Mesodermal cell (in vitro differentiated cells): ENCODE measurements around the gene INPP5K.

Experiments used
- H3K27ac ChIP-seq: 2 replicates; pipeline ENCODE4 v1.7.0; 2013; ENCODE audit warnings: mild to moderate bottlenecking, low read depth, low read length, moderate library complexity; ENCODE audit not compliant: severe bottlenecking
- H3K36me3 ChIP-seq: 2 replicates; pipeline ENCODE4 v1.7.1; 2013; ENCODE audit warnings: mild to moderate bottlenecking, low read length, moderate library complexity; ENCODE audit not compliant: control insufficient read depth, insufficient read depth
- H3K4me1 ChIP-seq: one replicate; pipeline ENCODE4 v1.7.1; 2013; ENCODE audit warnings: mild to moderate bottlenecking, low read length; ENCODE audit not compliant: insufficient read depth, control insufficient read depth, poor library complexity, severe bottlenecking
- H3K4me3 ChIP-seq: 2 replicates; pipeline ENCODE4 v1.7.0; 2013; ENCODE audit warnings: low read length, control low read depth, mild to moderate bottlenecking; ENCODE audit not compliant: insufficient read depth, poor library complexity, severe bottlenecking; ENCODE audit errors: extremely low read depth
- H3K9me3 ChIP-seq: 2 replicates; pipeline ENCODE4 v1.7.1; 2013; ENCODE audit warnings: mild to moderate bottlenecking, low read length, moderate library complexity; ENCODE audit not compliant: control insufficient read depth
- WGBS, 2 experiments: methylation state at CpG; one replicate each; pipeline ENCODE4 v1.1.5; 2013; ENCODE audit warnings: missing lambda C conversion rate in 2 of 2; ENCODE audit not compliant: insufficient coverage in 2 of 2; 5-methylcytosine and 5-hydroxymethylcytosine counted together

INPP5K gene

GRCh38 chr17:1484060-1484535 lies 32.3 kb downstream of the INPP5K start:
- 92 to 93% methylated on average over 23 of the region's 29 CpGs for WGBS, 2 experiments
- Histone ChIP-seq H3K4me3 (no peak overlapping the region), H3K36me3 (peaks cover 46% of the 10 kb centered on the region), H3K9me3 (no peaks in the 10 kb centered on the region), H3K4me1 (peaks cover 25% of the 10 kb centered on the region), H3K27ac (no peak overlapping the region)

- Histone ChIP-seq H3K27ac (no peak overlapping the region), H3K9me3 (no peaks in the 10 kb centered on the region), H3K36me3 (peaks cover 60% of the 10 kb centered on the region), H3K4me1 (peaks cover 15% of the 10 kb centered on the region), H3K4me3 (no peak overlapping the region)
- 87 to 90% methylated on average over 15 to 19 of the region's 20 CpGs for WGBS, 2 experiments
Observed at GRCh38 chr17:1482680-1483079, 33.7 kb downstream of the INPP5K start.

GRCh38 chr17:1481736-1482135 lies 34.7 kb downstream of the INPP5K start:
- Histone ChIP-seq H3K4me1 (peaks cover 15% of the 10 kb centered on the region), H3K9me3 (no peaks in the 10 kb centered on the region), H3K27ac (no peak overlapping the region), H3K4me3 (no peak overlapping the region), H3K36me3 (peaks cover 69% of the 10 kb centered on the region)
- WGBS, 2 experiments: 89 to 94% methylated on average over 9 to 10 of the region's 11 CpGs

GRCh38 chr17:1480747-1481465 lies 35.5 kb downstream of the INPP5K start:
- no peak overlapping the region for H3K4me3 ChIP-seq
- peaks cover 15% of the 10 kb centered on the region for H3K4me1 ChIP-seq
- 96% methylated on average over 16 to 18 of the region's 18 CpGs for WGBS, 2 experiments
- peaks cover 76% of the 10 kb centered on the region for H3K36me3 ChIP-seq
- no peak overlapping the region for H3K27ac ChIP-seq
- H3K9me3 ChIP-seq: no peaks in the 10 kb centered on the region

GRCh38 chr17:1478418-1478817 lies 38.0 kb downstream of the INPP5K start:
- WGBS, 2 experiments: 94 to 96% methylated on average over 25 to 26 of the region's 26 CpGs
- H3K36me3 ChIP-seq: peaks cover 85% of the 10 kb centered on the region
- peaks cover 11% of the 10 kb centered on the region for H3K4me1 ChIP-seq
- H3K9me3 ChIP-seq: no peaks in the 10 kb centered on the region
- no peak overlapping the region for H3K27ac ChIP-seq
- no peak overlapping the region for H3K4me3 ChIP-seq

GRCh38 chr17:1475321-1475854 lies 41.0 kb downstream of the INPP5K start:
- Histone ChIP-seq H3K27ac (no peak overlapping the region), H3K36me3 (peaks cover 86% of the 10 kb centered on the region), H3K4me1 (peaks cover 3% of the 10 kb centered on the region), H3K4me3 (no peak overlapping the region), H3K9me3 (no peaks in the 10 kb centered on the region)
- 95 to 96% methylated on average over 15 of the region's 15 CpGs for WGBS, 2 experiments

- 88 to 94% methylated on average over 25 to 28 of the region's 31 CpGs for WGBS, 2 experiments
- Histone ChIP-seq H3K4me3 (no peak overlapping the region), H3K27ac (no peak overlapping the region), H3K36me3 (peaks cover 87% of the 10 kb centered on the region), H3K9me3 (no peaks in the 10 kb centered on the region), H3K4me1 (peaks cover 3% of the 10 kb centered on the region)
Observed at GRCh38 chr17:1474402-1475189, 41.8 kb downstream of the INPP5K start.

- Histone ChIP-seq H3K36me3 (peaks cover 89% of the 10 kb centered on the region), H3K27ac (no peak overlapping the region)
- 95 to 100% methylated on average over 4 to 10 of the region's 10 CpGs for WGBS, 2 experiments
Observed at GRCh38 chr17:1473841-1474240, 42.6 kb downstream of the INPP5K start.

GRCh38 chr17:1473170-1473569 lies 43.2 kb downstream of the INPP5K start:
- Histone ChIP-seq H3K27ac (no peak overlapping the region), H3K4me1 (peaks cover 7% of the 10 kb centered on the region), H3K9me3 (no peaks in the 10 kb centered on the region), H3K36me3 (peaks cover 89% of the 10 kb centered on the region), H3K4me3 (no peak overlapping the region)
- WGBS, 2 experiments: 80 to 83% methylated on average over 9 of the region's 11 CpGs

More at GRCh38 chr17:1473841-1474240, 42.6 kb downstream of the INPP5K start:
- Histone ChIP-seq H3K4me3 (no peak overlapping the region), H3K4me1 (peaks cover 3% of the 10 kb centered on the region), H3K9me3 (no peaks in the 10 kb centered on the region)

- Histone ChIP-seq H3K4me3 (no peak overlapping the region), H3K9me3 (no peaks in the 10 kb centered on the region), H3K4me1 (peaks cover 7% of the 10 kb centered on the region), H3K27ac (no peak overlapping the region), H3K36me3 (peaks cover 87% of the 10 kb centered on the region)
- 94 to 95% methylated on average over 29 to 41 of the region's 42 CpGs for WGBS, 2 experiments
Observed at GRCh38 chr17:1471911-1472821, 44.2 kb downstream of the INPP5K start.
